ENCODE data around the gene SWT1.
"Not testable (repeated sequence)": the region's sequence is repeated elsewhere in the genome, so short reads cannot be mapped to it uniquely, and the experiment has no call there.

Gene SWT1

GRCh38 chr1:185317886-185318310 is 160.9 kb downstream of the SWT1 start:
- Histone ChIP-seq H3K27ac (ENCODE audit: poor library complexity, severe bottlenecking) (peak overlapping the region; percentile 87), H3K27me3 (ENCODE audit: insufficient read depth, poor library complexity, severe bottlenecking) (no peaks in the 10 kb centered on the region), H3K4me1 (ENCODE audit: insufficient read depth, poor library complexity, severe bottlenecking) (peaks cover 35% of the 10 kb centered on the region), H3K9me3 (ENCODE audit: severe bottlenecking) (no peaks in the 10 kb centered on the region), H3K36me3 (ENCODE audit: low read depth) (peaks cover 14% of the 10 kb centered on the region), H3K4me3 (ENCODE audit: severe bottlenecking) (peak overlapping the region; percentile 86)
- peak; percentile 60 for DNase-seq (ENCODE audit: low spot score)
- ATAC-seq (ENCODE audit: low read depth), result peak; percentile 46
- TF ChIP-seq CTCF (IDR thresholded peaks at IDR 0.05; ENCODE audit: poor library complexity, severe bottlenecking), result no peak

GRCh38 chr1:185318431-185319138 is 161.6 kb downstream of the SWT1 start:
- no peak for ATAC-seq (ENCODE audit: low read depth)
- Histone ChIP-seq H3K4me3 (ENCODE audit: severe bottlenecking) (peak overlapping the region; percentile 86), H3K27me3 (ENCODE audit: insufficient read depth, poor library complexity, severe bottlenecking) (no peaks in the 10 kb centered on the region), H3K36me3 (ENCODE audit: low read depth) (peaks cover 14% of the 10 kb centered on the region), H3K4me1 (ENCODE audit: insufficient read depth, poor library complexity, severe bottlenecking) (peaks cover 28% of the 10 kb centered on the region), H3K27ac (ENCODE audit: poor library complexity, severe bottlenecking) (peak overlapping the region; percentile 87), H3K9me3 (ENCODE audit: severe bottlenecking) (no peaks in the 10 kb centered on the region)
- no peak for TF ChIP-seq CTCF (IDR thresholded peaks at IDR 0.05; ENCODE audit: poor library complexity, severe bottlenecking)
- DNase-seq (ENCODE audit: low spot score), result no peak

GRCh38 chr1:185319139-185319475 is 162.1 kb downstream of the SWT1 start:
- DNase-seq (ENCODE audit: low spot score) (no peak), ATAC-seq (ENCODE audit: low read depth) (no peak)
- Histone ChIP-seq H3K4me3 (ENCODE audit: severe bottlenecking) (no peak overlapping the region), H3K9me3 (ENCODE audit: severe bottlenecking) (no peaks in the 10 kb centered on the region), H3K36me3 (ENCODE audit: low read depth) (peaks cover 14% of the 10 kb centered on the region), H3K4me1 (ENCODE audit: insufficient read depth, poor library complexity, severe bottlenecking) (peaks cover 23% of the 10 kb centered on the region), H3K27me3 (ENCODE audit: insufficient read depth, poor library complexity, severe bottlenecking) (no peaks in the 10 kb centered on the region), H3K27ac (ENCODE audit: poor library complexity, severe bottlenecking) (peak overlapping the region; percentile 87)
- TF ChIP-seq CTCF (IDR thresholded peaks at IDR 0.05; ENCODE audit: poor library complexity, severe bottlenecking), result no peak

GRCh38 chr1:185321104-185321503 is 164.1 kb downstream of the SWT1 start:
- peaks cover 12% of the 10 kb centered on the region for H3K4me1 ChIP-seq (ENCODE audit: insufficient read depth, poor library complexity, severe bottlenecking)
- not testable (repeated sequence) for H3K27me3 ChIP-seq (ENCODE audit: insufficient read depth, poor library complexity, severe bottlenecking); H3K27ac ChIP-seq (ENCODE audit: poor library complexity, severe bottlenecking); DNase-seq (ENCODE audit: low spot score); H3K36me3 ChIP-seq (ENCODE audit: low read depth); H3K9me3 ChIP-seq (ENCODE audit: severe bottlenecking); ATAC-seq (ENCODE audit: low read depth); H3K4me3 ChIP-seq (ENCODE audit: severe bottlenecking)

- DNase-seq (ENCODE audit: low spot score); H3K27me3 ChIP-seq (ENCODE audit: insufficient read depth, poor library complexity, severe bottlenecking); ATAC-seq (ENCODE audit: low read depth); H3K4me3 ChIP-seq (ENCODE audit: severe bottlenecking); H3K27ac ChIP-seq (ENCODE audit: poor library complexity, severe bottlenecking); H3K36me3 ChIP-seq (ENCODE audit: low read depth); H3K9me3 ChIP-seq (ENCODE audit: severe bottlenecking): not testable (repeated sequence)
- peaks cover 12% of the 10 kb centered on the region for H3K4me1 ChIP-seq (ENCODE audit: insufficient read depth, poor library complexity, severe bottlenecking)
Observed at GRCh38 chr1:185321653-185322221, 164.8 kb downstream of the SWT1 start.

- no peak overlapping the region for H3K27ac ChIP-seq (ENCODE audit: poor library complexity, severe bottlenecking)
- ATAC-seq (ENCODE audit: low read depth) (no peak), DNase-seq (ENCODE audit: low spot score) (no peak)
- no peaks in the 10 kb centered on the region for H3K36me3 ChIP-seq (ENCODE audit: low read depth)
- no peaks in the 10 kb centered on the region for H3K9me3 ChIP-seq (ENCODE audit: severe bottlenecking)
- no peak overlapping the region for H3K4me3 ChIP-seq (ENCODE audit: severe bottlenecking)
- no peak for TF ChIP-seq CTCF (IDR thresholded peaks at IDR 0.05; ENCODE audit: poor library complexity, severe bottlenecking)
- peaks cover 10% of the 10 kb centered on the region for H3K4me1 ChIP-seq (ENCODE audit: insufficient read depth, poor library complexity, severe bottlenecking)
- no peaks in the 10 kb centered on the region for H3K27me3 ChIP-seq (ENCODE audit: insufficient read depth, poor library complexity, severe bottlenecking)
Observed at GRCh38 chr1:185322636-185323035, 165.7 kb downstream of the SWT1 start.
